ENCODE measurements around the gene TAS2R8.

DNA sequence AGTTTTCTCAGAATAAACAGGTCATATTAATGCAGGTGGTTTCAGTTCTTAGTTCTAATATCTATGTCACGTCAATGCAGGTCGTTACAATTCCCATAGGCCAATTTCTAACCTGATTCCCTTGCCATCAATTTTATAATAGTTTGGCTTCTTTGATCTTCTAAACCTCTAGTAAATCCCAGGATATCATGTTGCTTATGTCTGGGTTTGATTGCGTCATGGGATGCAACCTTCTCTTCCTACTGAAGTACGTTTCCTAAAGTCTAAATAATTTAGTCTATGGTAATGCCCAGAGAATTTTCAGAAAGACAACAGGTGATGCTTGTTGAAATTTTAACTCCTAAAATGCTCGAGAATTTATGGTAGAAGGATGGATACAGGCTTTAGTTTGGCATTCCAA, 23.8 kb downstream of the TAS2R8 start:
- no peak for TF ChIP-seq POLR2A (IDR thresholded peaks at IDR 0.05)
- TF ChIP-seq, protein P1, sequence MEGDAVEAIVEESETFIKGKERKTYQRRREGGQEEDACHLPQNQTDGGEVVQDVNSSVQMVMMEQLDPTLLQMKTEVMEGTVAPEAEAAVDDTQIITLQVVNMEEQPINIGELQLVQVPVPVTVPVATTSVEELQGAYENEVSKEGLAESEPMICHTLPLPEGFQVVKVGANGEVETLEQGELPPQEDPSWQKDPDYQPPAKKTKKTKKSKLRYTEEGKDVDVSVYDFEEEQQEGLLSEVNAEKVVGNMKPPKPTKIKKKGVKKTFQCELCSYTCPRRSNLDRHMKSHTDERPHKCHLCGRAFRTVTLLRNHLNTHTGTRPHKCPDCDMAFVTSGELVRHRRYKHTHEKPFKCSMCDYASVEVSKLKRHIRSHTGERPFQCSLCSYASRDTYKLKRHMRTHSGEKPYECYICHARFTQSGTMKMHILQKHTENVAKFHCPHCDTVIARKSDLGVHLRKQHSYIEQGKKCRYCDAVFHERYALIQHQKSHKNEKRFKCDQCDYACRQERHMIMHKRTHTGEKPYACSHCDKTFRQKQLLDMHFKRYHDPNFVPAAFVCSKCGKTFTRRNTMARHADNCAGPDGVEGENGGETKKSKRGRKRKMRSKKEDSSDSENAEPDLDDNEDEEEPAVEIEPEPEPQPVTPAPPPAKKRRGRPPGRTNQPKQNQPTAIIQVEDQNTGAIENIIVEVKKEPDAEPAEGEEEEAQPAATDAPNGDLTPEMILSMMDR (IDR thresholded peaks at IDR 0.05): no peak

Data from right lobe of liver (tissue), 4 donors.